IMR-90 (cell line): ENCODE data around the gene FAM241A. TPM values are rescaled to one million over a fixed set of nuclear protein-coding genes. Genes with fewer than 3 reads are reported as not detected.

ENCODE experiments used
- ATAC-seq: fragments of 200-7000 bp; cut with Tn5 transposase; 2 replicates; pipeline ENCODE4 v1.9.1; 2020; ENCODE audit warnings: low read depth, mild to moderate bottlenecking, moderate library complexity
- BruUV-seq: library from RNA; stranded (reverse); fragments of 400-500 nt; replicated peaks from 2 replicates; lab custom pipeline; 2021; lab: Mats Ljungman, UMichigan
- CTCF ChIA-PET: fragments of 300-600 bp; formaldehyde crosslinking; extraction: SDS; loops from one replicate; lab custom pipeline; 2021; ENCODE audit warnings: antibody characterized with exemption; lab: Yijun Ruan, JAX
- POLR2A ChIA-PET: fragments of 300-600 bp; sonication (Branson Sonifier 250); formaldehyde crosslinking; loops from one replicate; lab custom pipeline; 2022; ENCODE audit warnings: antibody characterized with exemption; ENCODE audit not compliant: unreplicated experiment; lab: Charles Lee
- DNase-seq: peaks from one replicate; pipeline ENCODE4 v3.0.0; 2013
- H2AFZ ChIP-seq: replicated peaks from 2 replicates; pipeline ENCODE3; 2013; ENCODE audit warnings: low read length, mild to moderate bottlenecking; ENCODE audit not compliant: poor library complexity
- H2AK5ac ChIP-seq: 2 replicates; pipeline ENCODE4 v1.6.1; 2013; ENCODE audit warnings: low read depth, low read length, inconsistent platforms
- H2AK9ac ChIP-seq: replicated peaks from 2 replicates; pipeline ENCODE3; 2013; ENCODE audit warnings: mild to moderate bottlenecking, low read depth, low read length, moderate library complexity; ENCODE audit not compliant: poor library complexity
- H2BK120ac ChIP-seq: 2 replicates; pipeline ENCODE4 v1.6.1; 2013; ENCODE audit warnings: low read depth, low read length, inconsistent platforms
- H2BK15ac ChIP-seq: 3 replicates; pipeline ENCODE4 v1.6.1; 2013; ENCODE audit warnings: low read depth, low read length, inconsistent platforms
- H2BK20ac ChIP-seq: 2 replicates; pipeline ENCODE4 v1.6.1; 2013; ENCODE audit warnings: low read depth, mild to moderate bottlenecking, inconsistent platforms, low read length, moderate library complexity
- H2BK5ac ChIP-seq: 2 replicates; pipeline ENCODE4 v1.6.1; 2013; ENCODE audit warnings: mild to moderate bottlenecking, low read depth, low read length, inconsistent platforms; ENCODE audit not compliant: poor library complexity, severe bottlenecking
- H3K14ac ChIP-seq: replicated peaks from 2 replicates; pipeline ENCODE4 v1.6.1; 2013; ENCODE audit warnings: low read depth, low read length, inconsistent platforms
- H3K18ac ChIP-seq: 2 replicates; pipeline ENCODE4 v1.6.1; 2013; ENCODE audit warnings: low read depth, low read length, control low read depth
- H3K23ac ChIP-seq: 2 replicates; pipeline ENCODE4 v1.6.1; 2013; ENCODE audit warnings: low read depth, low read length, inconsistent platforms
- H3K27ac ChIP-seq: 2 replicates; pipeline ENCODE4 v1.5.1; 2013; ENCODE audit warnings: mild to moderate bottlenecking, control low read depth, low read length; ENCODE audit not compliant: insufficient read depth
- H3K27me3 ChIP-seq: 2 replicates; pipeline ENCODE4 v1.6.1; 2013; ENCODE audit warnings: low read length; ENCODE audit not compliant: control insufficient read depth, insufficient read depth
- H3K36me3 ChIP-seq: 2 replicates; pipeline ENCODE4 v1.6.1; 2013; ENCODE audit warnings: low read length, mixed read lengths; ENCODE audit not compliant: control insufficient read depth, insufficient read depth
- H3K4ac ChIP-seq: 2 replicates; pipeline ENCODE4 v1.6.1; 2013; ENCODE audit warnings: low read depth, low read length, inconsistent platforms
- H3K4me1 ChIP-seq: 2 replicates; pipeline ENCODE4 v1.6.1; 2013; ENCODE audit warnings: low read length, mixed read lengths; ENCODE audit not compliant: control insufficient read depth, insufficient read depth
- H3K4me2 ChIP-seq: 2 replicates; pipeline ENCODE4 v1.6.1; 2013; ENCODE audit warnings: low read depth, mild to moderate bottlenecking, control low read depth, low read length, moderate library complexity
- H3K4me3 ChIP-seq: 2 replicates; pipeline ENCODE4 v1.5.1; 2013; ENCODE audit warnings: low read depth, mild to moderate bottlenecking, control low read depth, low read length, moderate library complexity; ENCODE audit not compliant: insufficient read depth
- H3K56ac ChIP-seq: 2 replicates; pipeline ENCODE4 v1.6.1; 2013; ENCODE audit warnings: low read length, inconsistent platforms; ENCODE audit not compliant: insufficient read depth; ENCODE audit errors: extremely low read depth
- H3K79me1 ChIP-seq, 2 experiments: 2 replicates each; pipeline ENCODE4 v1.6.1; 2013; ENCODE audit warnings: low read length in 2 of 2, inconsistent platforms in 1 of 2, low read depth in 1 of 2
- H3K9ac ChIP-seq: 2 replicates; pipeline ENCODE4 v1.6.1; 2013; ENCODE audit warnings: low read depth, low read length, control low read depth
- H3K9me1 ChIP-seq: 2 replicates; pipeline ENCODE4 v1.6.1; 2013; ENCODE audit warnings: low read length, inconsistent platforms; ENCODE audit not compliant: insufficient read depth
- H3K9me3 ChIP-seq: 2 replicates; pipeline ENCODE4 v1.6.1; 2013; ENCODE audit warnings: low read length; ENCODE audit not compliant: control insufficient read depth, insufficient read depth
- H4K20me1 ChIP-seq: 2 replicates; pipeline ENCODE4 v1.6.1; 2013; ENCODE audit warnings: low read length, inconsistent platforms; ENCODE audit not compliant: insufficient read depth
- H4K5ac ChIP-seq: 2 replicates; pipeline ENCODE4 v1.6.1; 2013; ENCODE audit warnings: mild to moderate bottlenecking, low read depth, low read length, control low read depth
- H4K8ac ChIP-seq, 2 experiments: 2 replicates each; pipeline ENCODE4 v1.6.1; 2013; ENCODE audit warnings: low read depth in 2 of 2, low read length in 2 of 2, control low read depth in 1 of 2, inconsistent platforms in 1 of 2
- H4K91ac ChIP-seq: 2 replicates; pipeline ENCODE4 v1.6.1; 2013; ENCODE audit warnings: low read depth, low read length, inconsistent platforms; ENCODE audit not compliant: insufficient read depth
- BHLHE40 ChIP-seq: fragments of 150-350 bp; IDR thresholded peaks from 2 replicates; pipeline ENCODE4 v1.6.1; 2016; ENCODE audit warnings: mild to moderate bottlenecking, low read depth, low read length
- FOS ChIP-seq: fragments of 150-350 bp; IDR thresholded peaks from 2 replicates; pipeline ENCODE4 v1.6.1; 2016; ENCODE audit warnings: low read depth, low read length
- MXI1 ChIP-seq: IDR thresholded peaks from 2 replicates; pipeline ENCODE4 v1.6.1; 2012; ENCODE audit warnings: low read depth, mild to moderate bottlenecking, low read length, moderate library complexity, borderline replicate concordance
- RAD21 ChIP-seq: IDR thresholded peaks from 2 replicates; pipeline ENCODE4 v1.6.1; 2012; ENCODE audit warnings: low read length, improper control_type of control experiment
- RCOR1 ChIP-seq: IDR thresholded peaks from 2 replicates; pipeline ENCODE4 v1.6.1; 2012; ENCODE audit warnings: mild to moderate bottlenecking, low read length, improper control_type of control experiment; ENCODE audit not compliant: insufficient replicate concordance
- SMC3 ChIP-seq: fragments of 150-350 bp; IDR thresholded peaks from 2 replicates; pipeline ENCODE4 v1.6.1; 2016; ENCODE audit warnings: low read depth, mild to moderate bottlenecking, antibody characterized with exemption, low read length, moderate library complexity
- WGBS, 2 experiments: methylation state at CpG; one replicate each; pipeline versions ENCODE4 v1.1.5 to v1.1.7; 2013; ENCODE audit warnings: missing lambda C conversion rate in 2 of 2; ENCODE audit not compliant: insufficient read length in 1 of 2; ENCODE audit errors: extremely low coverage in 2 of 2; 5-methylcytosine and 5-hydroxymethylcytosine counted together
- dilution Hi-C: fragments of 300-500 bp; cut with HindIII; formaldehyde crosslinking; loops from one replicate; pipeline ENCODE4 v1.14.3; 2018; ENCODE audit warnings: low sequenced_read_pairs; ENCODE audit not compliant: unreplicated experiment
- in situ Hi-C: fragments of 300-500 bp; cut with MboI; formaldehyde crosslinking; loops from 3 replicates; pipeline ENCODE4 v1.14.3; 2019; ENCODE audit warnings: low sequenced_read_pairs, inconsistent platforms, mixed read lengths
- intact Hi-C: fragments of 100-400 bp; cut with micrococcal nuclease; formaldehyde crosslinking; loops from 2 replicates; pipeline ENCODE4 v1.10.0; 2022
- polyA plus RNA-seq, 3 experiments: library from polyadenylated mRNA; depleted of rRNA; stranded (reverse); fragments of >200 nt; gene quantifications; 2 replicates each; pipeline ENCODE4 v1.2.3, GENCODE V29; 2012; ENCODE audit warnings: low replicate concordance in 1 of 3
- total RNA-seq: library from RNA; depleted of rRNA; stranded (reverse); fragments of >200 nt; gene quantifications from 2 replicates; pipeline ENCODE4 v1.2.3, GENCODE V29; 2012
- TF ChIP-seq, protein P1 (sequence below): conservative IDR thresholded peaks from 2 replicates; pipeline ENCODE4 v1.5.1; 2012; ENCODE audit warnings: mild to moderate bottlenecking, low read depth, low read length, improper control_type of control experiment

Gene FAM241A
- total and polyA plus RNA-seq, 2 of the 4 experiments (the other 2 are of a cell fraction), result under 0.01 to 0.24 TPM

DNA sequence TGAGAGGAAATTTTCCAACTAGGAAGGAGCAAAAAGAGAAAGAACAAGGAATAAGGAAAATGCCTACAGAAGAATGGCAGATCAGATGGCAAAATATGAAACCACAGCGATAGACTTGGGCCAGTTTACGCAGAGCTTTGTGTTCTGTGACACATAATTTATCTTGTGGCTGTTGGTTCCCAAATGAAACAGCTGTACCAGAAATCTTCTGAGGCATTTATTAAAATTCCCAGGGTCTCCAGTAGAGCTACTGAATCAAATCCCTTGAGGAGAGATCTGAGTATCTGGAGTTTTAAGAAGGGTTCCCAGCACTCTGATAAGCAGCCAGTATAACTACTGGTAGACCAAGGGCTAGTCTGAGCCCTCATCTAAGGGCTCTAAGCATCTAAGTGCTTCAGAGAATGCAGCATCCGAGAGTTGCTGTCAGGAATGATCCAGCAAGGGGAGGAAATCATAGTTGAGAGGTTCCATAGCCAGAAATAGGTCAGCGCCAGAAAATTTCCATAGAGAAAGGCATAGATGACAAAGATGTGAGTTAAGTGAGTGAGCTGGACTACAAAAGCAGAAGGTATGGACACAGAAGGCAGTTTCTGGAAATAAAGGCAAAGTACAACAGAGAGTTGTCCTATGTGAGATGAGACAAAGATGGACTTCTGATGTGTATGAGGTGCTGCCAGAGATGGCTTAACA, 46.3 kb upstream of the FAM241A start (continued):
- TF ChIP-seq, protein P1, sequence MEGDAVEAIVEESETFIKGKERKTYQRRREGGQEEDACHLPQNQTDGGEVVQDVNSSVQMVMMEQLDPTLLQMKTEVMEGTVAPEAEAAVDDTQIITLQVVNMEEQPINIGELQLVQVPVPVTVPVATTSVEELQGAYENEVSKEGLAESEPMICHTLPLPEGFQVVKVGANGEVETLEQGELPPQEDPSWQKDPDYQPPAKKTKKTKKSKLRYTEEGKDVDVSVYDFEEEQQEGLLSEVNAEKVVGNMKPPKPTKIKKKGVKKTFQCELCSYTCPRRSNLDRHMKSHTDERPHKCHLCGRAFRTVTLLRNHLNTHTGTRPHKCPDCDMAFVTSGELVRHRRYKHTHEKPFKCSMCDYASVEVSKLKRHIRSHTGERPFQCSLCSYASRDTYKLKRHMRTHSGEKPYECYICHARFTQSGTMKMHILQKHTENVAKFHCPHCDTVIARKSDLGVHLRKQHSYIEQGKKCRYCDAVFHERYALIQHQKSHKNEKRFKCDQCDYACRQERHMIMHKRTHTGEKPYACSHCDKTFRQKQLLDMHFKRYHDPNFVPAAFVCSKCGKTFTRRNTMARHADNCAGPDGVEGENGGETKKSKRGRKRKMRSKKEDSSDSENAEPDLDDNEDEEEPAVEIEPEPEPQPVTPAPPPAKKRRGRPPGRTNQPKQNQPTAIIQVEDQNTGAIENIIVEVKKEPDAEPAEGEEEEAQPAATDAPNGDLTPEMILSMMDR, result no peak

DNA sequence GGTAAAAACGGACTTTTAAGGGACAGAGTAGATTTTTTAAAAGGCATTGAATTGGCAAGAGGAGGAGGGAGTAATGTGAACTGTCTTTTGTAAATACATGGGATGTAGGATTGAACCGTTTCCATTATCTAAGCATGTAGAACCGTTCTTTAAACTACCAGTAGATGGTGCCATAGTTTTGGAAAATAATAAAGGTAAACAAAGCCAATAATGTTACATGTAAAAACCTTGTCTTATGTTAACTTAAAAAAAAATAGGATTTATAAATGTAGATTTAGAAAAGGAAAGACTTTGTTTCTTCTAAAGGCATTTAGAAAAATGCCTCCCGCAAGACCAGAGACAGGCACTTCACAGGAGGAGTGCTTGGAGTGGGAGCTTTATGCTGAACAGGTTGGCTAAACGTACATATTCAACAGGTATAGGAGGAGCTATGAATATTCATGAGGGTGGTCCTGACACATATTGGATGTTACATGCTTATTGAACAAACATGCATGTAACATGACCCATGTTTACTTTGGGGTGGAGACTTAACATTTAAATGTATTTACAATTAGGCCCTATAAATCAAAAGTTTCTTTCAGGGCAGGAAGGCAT, 45.5 kb upstream of the FAM241A start:
- DNase-seq, result peak; percentile 73
- Histone ChIP-seq H3K79me1 (no peaks in the 10 kb centered on the region), H3K4me3 (no peak overlapping the region), H3K4me1 (no peaks in the 10 kb centered on the region), H3K18ac (no peak overlapping the region), H3K9me1 (no peaks in the 10 kb centered on the region), H3K4ac (no peak overlapping the region), H3K27ac (no peak overlapping the region), H3K9ac (no peak overlapping the region), H2BK20ac (no peak overlapping the region), H3K9me3 (no peaks in the 10 kb centered on the region), H3K23ac (no peak overlapping the region), H2AK9ac (no peak overlapping the region), H3K14ac (no peak overlapping the region), H4K20me1 (no peaks in the 10 kb centered on the region), H2AK5ac (no peak overlapping the region), H2BK5ac (no peak overlapping the region), H2AFZ (no peak overlapping the region), H3K27me3 (peaks cover 3% of the 10 kb centered on the region; the same call in 1 of the 2 replicates), H3K56ac (no peak overlapping the region), H2BK15ac (no peak overlapping the region), H4K5ac (no peak overlapping the region), H2BK120ac (no peak overlapping the region), H4K8ac (no peak overlapping the region), H4K91ac (no peak overlapping the region), H3K4me2 (no peak overlapping the region), H3K36me3 (no peaks in the 10 kb centered on the region)
- intact Hi-C loops (loop anchor here (1.0 to 10.0 kb wide), 6 partner anchors 136 to 665 kb away; no protein-coding TSS in a partner anchor), in situ Hi-C loops (loop anchor here (5.0 to 10.0 kb wide), 2 partner anchors 133 to 165 kb away; partner anchors contain the start of gene AP1AR), dilution Hi-C loops (no loop called here)
- ChIA-PET CTCF (interaction anchor here (0.5 to 3.1 kb wide), 9 partner anchors 9 to 505 kb away, joined by 3 to 12 read pairs (median 5); no protein-coding TSS in a partner anchor), POLR2A (no interaction called here)
- WGBS, 2 experiments, result no CpG with 5 or more reads among the region's 5 CpGs
- TF ChIP-seq RCOR1, result no peak
- no peak for TF ChIP-seq FOS
- TF ChIP-seq, protein P1, result peak; percentile 87
- peak; percentile 71 for TF ChIP-seq SMC3
- TF ChIP-seq MXI1, result no peak
- peak; percentile 86 for TF ChIP-seq RAD21
- TF ChIP-seq BHLHE40, result no peak
- no TSS peak for BruUV-seq
- ATAC-seq, result peak; percentile 95
